Stimulated activated CD8-positive, alpha-beta memory T cell treated with anti-CD3 and anti-CD28 coated beads, Interleukin-2, amount 100 ng/mL, for 48 hours (primary cell): ENCODE results near the gene RASSF10.

Experiments
- DNase-seq, 2 donors: peaks; one replicate each; pipeline ENCODE4 v3.0.0-alpha.2; 2020; ENCODE audit warnings: low read depth in 2 of 2

RASSF10 gene

GRCh38 chr11:13008625-13009475 lies at the start of gene RASSF10:
Gene RASSF10, plus strand, starts transcription at chr11:13009316. Its CDS starts 261 bp downstream, at chr11:13009577.
- peak in 1 of 2 donors; percentile 6 for DNase-seq

GRCh38 chr11:12961615-12962014 lies 47.5 kb upstream of the RASSF10 start:
- DNase-seq = no peak

GRCh38 chr11:12962306-12962705 lies 46.8 kb upstream of the RASSF10 start:
- DNase-seq = no peak

GRCh38 chr11:12963051-12963450 lies 46.1 kb upstream of the RASSF10 start:
- no peak for DNase-seq

- DNase-seq = peak; percentile 16 to 45
Measured at GRCh38 chr11:12963792-12964536, 45.2 kb upstream of the RASSF10 start.

GRCh38 chr11:12964650-12965049 lies 44.5 kb upstream of the RASSF10 start:
- no peak for DNase-seq

- no peak for DNase-seq
Measured at GRCh38 chr11:12966002-12966401, 43.1 kb upstream of the RASSF10 start.

- no peak for DNase-seq
Measured at GRCh38 chr11:12968101-12968500, 41.0 kb upstream of the RASSF10 start.

- no peak for DNase-seq
Measured at GRCh38 chr11:12968826-12969225, 40.3 kb upstream of the RASSF10 start.

- no peak for DNase-seq
Measured at GRCh38 chr11:12971955-12972354, 37.2 kb upstream of the RASSF10 start.

- no peak for DNase-seq
Measured at GRCh38 chr11:12973528-12974181, 35.5 kb upstream of the RASSF10 start.

- DNase-seq = no peak
Measured at GRCh38 chr11:12975195-12975594, 33.9 kb upstream of the RASSF10 start.

- no peak for DNase-seq
Measured at GRCh38 chr11:12979928-12980689, 29.0 kb upstream of the RASSF10 start.

- no peak for DNase-seq
Measured at GRCh38 chr11:12981676-12982522, 27.2 kb upstream of the RASSF10 start.

GRCh38 chr11:12983336-12983735 lies 25.8 kb upstream of the RASSF10 start:
- DNase-seq = no peak

- DNase-seq = no peak
Measured at GRCh38 chr11:12986194-12986898, 22.8 kb upstream of the RASSF10 start.

- DNase-seq = no peak
Measured at GRCh38 chr11:12989428-12990161, 19.5 kb upstream of the RASSF10 start.

- no peak for DNase-seq
Measured at GRCh38 chr11:12990162-12990480, 19.0 kb upstream of the RASSF10 start.

- DNase-seq = no peak
Measured at GRCh38 chr11:12991426-12991825, 17.7 kb upstream of the RASSF10 start.

GRCh38 chr11:12993626-12994025 lies 15.5 kb upstream of the RASSF10 start:
- DNase-seq = no peak
